ENCODE measurements around the gene APOBEC3G.

DNA sequence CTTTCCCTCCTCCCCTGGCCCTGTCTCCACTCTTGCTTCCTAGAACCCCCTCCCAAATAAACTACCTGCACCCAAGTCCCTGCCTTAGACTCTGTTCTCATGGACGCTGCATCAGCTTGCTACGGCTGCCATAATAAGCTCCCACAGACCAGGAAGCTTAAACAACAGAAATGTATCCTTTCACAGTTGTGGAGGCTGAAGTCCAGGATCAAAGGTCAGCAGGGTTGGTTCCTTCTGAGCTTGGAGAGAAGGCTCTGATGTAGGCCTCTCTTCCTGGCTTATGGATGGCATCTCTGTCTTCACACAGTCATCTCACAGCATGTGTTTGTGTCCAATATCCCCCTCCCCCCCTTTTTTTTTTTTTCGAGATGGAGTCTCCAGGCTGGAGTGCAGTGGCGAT is 52.0 kb downstream of the APOBEC3G start:
- TF ChIP-seq, protein P1, sequence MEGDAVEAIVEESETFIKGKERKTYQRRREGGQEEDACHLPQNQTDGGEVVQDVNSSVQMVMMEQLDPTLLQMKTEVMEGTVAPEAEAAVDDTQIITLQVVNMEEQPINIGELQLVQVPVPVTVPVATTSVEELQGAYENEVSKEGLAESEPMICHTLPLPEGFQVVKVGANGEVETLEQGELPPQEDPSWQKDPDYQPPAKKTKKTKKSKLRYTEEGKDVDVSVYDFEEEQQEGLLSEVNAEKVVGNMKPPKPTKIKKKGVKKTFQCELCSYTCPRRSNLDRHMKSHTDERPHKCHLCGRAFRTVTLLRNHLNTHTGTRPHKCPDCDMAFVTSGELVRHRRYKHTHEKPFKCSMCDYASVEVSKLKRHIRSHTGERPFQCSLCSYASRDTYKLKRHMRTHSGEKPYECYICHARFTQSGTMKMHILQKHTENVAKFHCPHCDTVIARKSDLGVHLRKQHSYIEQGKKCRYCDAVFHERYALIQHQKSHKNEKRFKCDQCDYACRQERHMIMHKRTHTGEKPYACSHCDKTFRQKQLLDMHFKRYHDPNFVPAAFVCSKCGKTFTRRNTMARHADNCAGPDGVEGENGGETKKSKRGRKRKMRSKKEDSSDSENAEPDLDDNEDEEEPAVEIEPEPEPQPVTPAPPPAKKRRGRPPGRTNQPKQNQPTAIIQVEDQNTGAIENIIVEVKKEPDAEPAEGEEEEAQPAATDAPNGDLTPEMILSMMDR (IDR thresholded peaks at IDR 0.05 in 2 of 3, conservative IDR thresholded peaks at IDR 0.05 in 1 of 3; ENCODE audit: control insufficient read depth in 2 of 3, extremely low read depth in 1 of 3, insufficient read depth in 1 of 3, low read depth in 3 of 3, low read length in 3 of 3): no peak
- no peak for TF ChIP-seq NRF1 (conservative IDR thresholded peaks at IDR 0.05; ENCODE audit: low read depth, low read length)
- no peak for TF ChIP-seq ZBTB33 (IDR thresholded peaks at IDR 0.05)
- TF ChIP-seq RAD21 (IDR thresholded peaks at IDR 0.05; ENCODE audit: insufficient read depth, low read depth, low read length): no peak
- TF ChIP-seq ZNF384 (IDR thresholded peaks at IDR 0.05; ENCODE audit: borderline replicate concordance, low read depth, low read length): no peak
- no peak for TF ChIP-seq POLR2A (IDR thresholded peaks at IDR 0.05; ENCODE audit: low read depth, low read length)
- no peak for TF ChIP-seq NR2C2 (IDR thresholded peaks at IDR 0.05; ENCODE audit: borderline replicate concordance, control insufficient read depth, insufficient read length, low read depth)
- no peak for TF ChIP-seq MEF2A (IDR thresholded peaks at IDR 0.05; ENCODE audit: insufficient read depth, low read depth, low read length)
- no peak for TF ChIP-seq CREM (IDR thresholded peaks at IDR 0.05; ENCODE audit: low read depth)
- TF ChIP-seq BRCA1 (IDR thresholded peaks at IDR 0.05; ENCODE audit: low read depth, low read length): no peak
